Measurements from ENCODE around the gene RFC2. TPM values are rescaled to one million over a fixed set of nuclear protein-coding genes. Genes with fewer than 3 reads are reported as not detected.
"Not testable (repeated sequence)": the region's sequence is repeated elsewhere in the genome, so short reads cannot be mapped to it uniquely, and the experiment has no call there.

The RFC2 gene
- total and polyA plus RNA-seq, 2 experiments from 2014 or later = 23.1 to 33.2 TPM

DNA sequence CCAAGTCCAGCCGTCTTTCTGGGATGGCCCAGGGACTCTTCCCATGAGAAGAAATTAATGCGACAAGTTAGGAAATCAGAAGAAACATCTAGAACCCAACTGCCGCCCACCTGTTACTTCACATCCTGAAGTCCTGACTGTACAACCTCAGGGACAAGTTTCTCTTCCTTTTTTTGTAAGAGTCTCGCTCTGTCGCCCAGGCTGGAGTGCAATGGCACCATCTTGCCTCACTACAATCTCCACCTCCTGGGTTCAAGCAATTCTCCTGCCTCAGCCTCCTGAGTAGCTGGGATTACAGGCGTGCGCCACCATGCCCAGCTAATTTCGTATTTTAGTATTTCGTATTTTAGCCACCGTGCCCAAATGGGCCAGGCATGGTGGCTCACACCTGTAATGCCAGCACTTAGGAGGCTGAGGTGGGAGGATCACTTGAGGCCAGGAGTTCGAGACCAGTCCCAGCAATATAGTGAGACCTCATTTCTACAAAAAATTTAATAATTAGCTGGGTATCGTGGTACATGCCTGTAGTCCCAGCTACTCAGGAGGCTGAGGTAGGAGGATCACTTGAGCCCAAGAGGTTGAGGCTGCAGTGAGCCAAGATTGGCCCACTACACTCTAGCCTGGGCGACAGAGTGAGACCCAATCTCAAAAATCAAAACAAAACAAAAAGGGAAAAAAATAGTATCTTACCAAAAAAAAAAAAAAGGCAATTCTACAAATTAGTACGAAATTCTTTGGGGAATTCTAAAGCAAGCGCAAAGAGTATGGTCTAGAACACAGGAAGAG, 23.6 kb downstream of the RFC2 start:
- Histone ChIP-seq H3F3A (ENCODE audit: insufficient read depth) (no peaks in the 10 kb centered on the region), H3K4me2 (ENCODE audit: unreplicated experiment) (no peak overlapping the region), H3K9me2 (ENCODE audit: insufficient read depth) (no peaks in the 10 kb centered on the region), H3K27me3 (replicated peaks; ENCODE audit: insufficient read depth) (no peaks in the 10 kb centered on the region), H3K9me3 (ENCODE audit: low read depth) (no peaks in the 10 kb centered on the region), H2AFZ (no peak overlapping the region), H3K27ac (no peak overlapping the region), H3K9ac (no peak overlapping the region), H4K20me1 (ENCODE audit: insufficient read depth) (no peaks in the 10 kb centered on the region), H3K79me2 (ENCODE audit: insufficient read depth) (no peaks in the 10 kb centered on the region), H3K4me3 (no peak overlapping the region), H3K36me3 (ENCODE audit: low read depth) (peaks cover 9% of the 10 kb centered on the region; the same call in 1 of the 2 replicates), H3K4me1 (ENCODE audit: insufficient read depth) (no peaks in the 10 kb centered on the region)
- in situ Hi-C loops (cut with MboI) = loop anchor here (25.0 kb wide), 1 partner anchor 157 kb away; no protein-coding TSS in a partner anchor
- TF ChIP-seq EZH2 (IDR thresholded peaks at IDR 0.05; ENCODE audit: insufficient read depth, poor library complexity, severe bottlenecking) (no peak), EZH2phosphoT487 (IDR thresholded peaks at IDR 0.05; ENCODE audit: insufficient read depth, low read depth) (no peak)
- WGBS, 2 experiments (ENCODE audit: low coverage in 1 of 2, low lambda C conversion rate in 2 of 2, missing lambda C conversion rate in 2 of 2) = 97 to 98% methylated on average over 15 of the region's 15 CpGs
- no peak for DNase-seq

DNA sequence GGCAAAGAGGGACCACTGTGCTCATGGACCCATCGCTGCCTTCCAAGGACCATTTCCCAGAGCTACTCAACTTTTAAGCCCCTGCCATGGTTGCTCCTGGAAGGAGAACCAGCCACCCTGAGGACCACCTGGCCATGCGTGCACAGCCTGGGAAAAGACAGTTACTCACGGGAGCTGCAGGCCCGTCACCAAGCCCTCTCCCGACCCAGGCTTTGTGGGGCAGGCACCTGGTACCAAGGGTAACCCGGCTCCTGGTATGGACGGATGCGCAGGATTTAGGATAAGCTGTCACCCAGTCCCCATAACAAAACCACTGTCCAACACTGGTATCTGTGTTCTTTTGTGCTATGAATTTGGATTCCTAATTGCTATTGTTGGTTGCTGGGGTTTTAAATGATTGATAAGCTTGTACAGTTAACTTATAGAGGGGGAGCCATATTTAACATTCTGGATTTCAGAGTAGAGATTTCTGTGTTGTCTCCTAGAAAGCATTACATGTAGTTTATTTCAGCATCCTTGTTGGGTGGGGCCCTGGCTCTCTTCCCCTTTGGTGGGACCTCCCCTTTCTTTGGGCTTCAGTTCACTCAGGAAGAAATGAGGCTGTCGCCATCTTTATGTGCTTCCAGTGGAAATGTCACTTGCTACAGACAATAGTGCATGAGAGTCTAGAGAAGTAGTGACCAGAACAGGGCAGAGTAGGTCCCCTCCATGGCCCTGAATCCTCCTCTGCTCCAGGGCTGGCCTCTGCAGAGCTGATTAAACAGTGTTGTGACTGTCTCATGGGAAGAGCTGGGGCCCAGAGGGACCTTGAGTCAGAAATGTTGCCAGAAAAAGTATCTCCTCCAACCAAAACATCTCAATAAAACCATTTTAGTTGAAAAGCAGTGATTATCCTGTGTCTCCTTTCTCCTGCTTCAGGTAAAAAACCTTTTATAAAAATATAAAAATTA, 25.0 kb downstream of the RFC2 start:
- H3K4me2 ChIP-seq (ENCODE audit: unreplicated experiment) = no peak overlapping the region
- no peaks in the 10 kb centered on the region for H3K79me2 ChIP-seq (ENCODE audit: insufficient read depth)
- no peaks in the 10 kb centered on the region for H4K20me1 ChIP-seq (ENCODE audit: insufficient read depth)
- WGBS, 2 experiments (ENCODE audit: low coverage in 1 of 2, low lambda C conversion rate in 2 of 2, missing lambda C conversion rate in 2 of 2) = 90 to 93% methylated on average over 9 of the region's 9 CpGs
- H3K27ac ChIP-seq = no peak overlapping the region
- H3K9me3 ChIP-seq (ENCODE audit: low read depth) = no peaks in the 10 kb centered on the region
- no peak overlapping the region for H3K4me3 ChIP-seq
- H3K4me1 ChIP-seq (ENCODE audit: insufficient read depth) = no peaks in the 10 kb centered on the region
- peaks cover 4% of the 10 kb centered on the region; the same call in 1 of the 2 replicates for H3K36me3 ChIP-seq (ENCODE audit: low read depth)
- TF ChIP-seq EZH2 (IDR thresholded peaks at IDR 0.05; ENCODE audit: insufficient read depth, poor library complexity, severe bottlenecking) = no peak
- no peak for TF ChIP-seq EZH2phosphoT487 (IDR thresholded peaks at IDR 0.05; ENCODE audit: insufficient read depth, low read depth)
- DNase-seq = no peak
- in situ Hi-C loops (cut with MboI) = loop anchor here (25.0 kb wide), 1 partner anchor 158 kb away; no protein-coding TSS in a partner anchor
- H3K27me3 ChIP-seq (replicated peaks; ENCODE audit: insufficient read depth) = no peaks in the 10 kb centered on the region
- no peaks in the 10 kb centered on the region for H3F3A ChIP-seq (ENCODE audit: insufficient read depth)
- H3K9ac ChIP-seq = no peak overlapping the region
- no peaks in the 10 kb centered on the region for H3K9me2 ChIP-seq (ENCODE audit: insufficient read depth)
- H2AFZ ChIP-seq = no peak overlapping the region

DNA sequence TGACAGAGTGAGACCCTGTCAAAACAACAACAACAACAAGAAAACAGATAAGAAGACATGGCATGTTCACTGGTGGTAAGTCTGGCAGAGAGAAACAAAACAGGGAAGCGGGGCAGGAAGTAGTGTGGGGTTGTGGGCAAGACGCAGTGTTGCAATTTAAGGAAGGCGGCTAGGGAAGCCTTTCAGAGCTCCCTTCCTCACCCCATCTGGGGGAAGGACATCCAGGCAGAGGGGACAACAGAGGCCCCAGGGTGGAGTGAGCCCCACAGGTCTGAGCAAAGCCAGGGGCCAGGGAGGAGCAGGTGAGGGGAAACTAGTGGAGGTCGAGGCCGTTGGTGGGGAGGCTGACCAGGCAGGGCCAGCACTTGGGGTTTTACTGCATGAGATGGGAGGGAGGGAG, 27.6 kb downstream of the RFC2 start:
- in situ Hi-C loops (cut with MboI) = loop anchor here (25.0 kb wide), 1 partner anchor 161 kb away; no protein-coding TSS in a partner anchor
- Histone ChIP-seq H3K9me3 (ENCODE audit: low read depth) (no peaks in the 10 kb centered on the region), H3K79me2 (ENCODE audit: insufficient read depth) (no peaks in the 10 kb centered on the region), H2AFZ (no peak overlapping the region), H3K9ac (no peak overlapping the region), H3K36me3 (ENCODE audit: low read depth) (no peaks in the 10 kb centered on the region), H3F3A (ENCODE audit: insufficient read depth) (no peaks in the 10 kb centered on the region), H3K4me1 (ENCODE audit: insufficient read depth) (no peaks in the 10 kb centered on the region), H3K27ac (no peak overlapping the region), H3K4me2 (ENCODE audit: unreplicated experiment) (no peak overlapping the region), H3K27me3 (replicated peaks; ENCODE audit: insufficient read depth) (no peaks in the 10 kb centered on the region), H4K20me1 (ENCODE audit: insufficient read depth) (no peaks in the 10 kb centered on the region), H3K4me3 (no peak overlapping the region), H3K9me2 (ENCODE audit: insufficient read depth) (no peaks in the 10 kb centered on the region)
- WGBS, 2 experiments (ENCODE audit: low coverage in 1 of 2, low lambda C conversion rate in 2 of 2, missing lambda C conversion rate in 2 of 2) = 84 to 91% methylated on average over 5 of the region's 5 CpGs
- TF ChIP-seq EZH2phosphoT487 (IDR thresholded peaks at IDR 0.05; ENCODE audit: insufficient read depth, low read depth) = no peak
- TF ChIP-seq EZH2 (IDR thresholded peaks at IDR 0.05; ENCODE audit: insufficient read depth, poor library complexity, severe bottlenecking) = no peak
- DNase-seq = no peak

DNA sequence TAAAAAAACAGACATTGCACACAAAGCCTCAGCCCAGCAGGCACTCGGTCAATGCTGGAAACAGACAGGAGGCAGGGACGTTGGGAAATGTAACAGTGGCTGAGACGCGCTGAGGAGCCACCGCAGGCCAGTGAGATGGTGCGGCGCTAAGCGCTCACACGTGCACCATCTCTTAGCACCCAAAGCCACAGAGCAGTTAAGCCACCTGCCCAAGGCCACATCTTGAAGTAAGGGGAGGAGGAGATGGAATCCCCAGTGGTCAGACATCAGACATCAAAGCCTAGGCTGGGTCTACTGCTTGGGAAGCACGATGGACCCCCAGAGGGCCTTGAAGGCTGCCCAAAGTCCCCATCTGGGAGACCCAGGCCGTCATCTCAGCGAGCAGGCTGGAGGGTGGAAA, 28.8 kb downstream of the RFC2 start:
- Histone ChIP-seq H3K4me1 (ENCODE audit: insufficient read depth) (no peaks in the 10 kb centered on the region), H4K20me1 (ENCODE audit: insufficient read depth) (no peaks in the 10 kb centered on the region), H3K4me3 (no peak overlapping the region), H3F3A (ENCODE audit: insufficient read depth) (no peaks in the 10 kb centered on the region), H3K36me3 (ENCODE audit: low read depth) (no peaks in the 10 kb centered on the region), H3K9me3 (ENCODE audit: low read depth) (no peaks in the 10 kb centered on the region), H3K27me3 (replicated peaks; ENCODE audit: insufficient read depth) (no peaks in the 10 kb centered on the region), H3K9ac (no peak overlapping the region), H3K4me2 (ENCODE audit: unreplicated experiment) (no peak overlapping the region), H3K27ac (no peak overlapping the region), H3K79me2 (ENCODE audit: insufficient read depth) (no peaks in the 10 kb centered on the region), H2AFZ (no peak overlapping the region), H3K9me2 (ENCODE audit: insufficient read depth) (no peaks in the 10 kb centered on the region)
- DNase-seq = no peak
- WGBS, 2 experiments (ENCODE audit: low coverage in 1 of 2, low lambda C conversion rate in 2 of 2, missing lambda C conversion rate in 2 of 2) = 90% methylated on average over 12 of the region's 12 CpGs
- TF ChIP-seq EZH2 (IDR thresholded peaks at IDR 0.05; ENCODE audit: insufficient read depth, poor library complexity, severe bottlenecking) = no peak
- TF ChIP-seq EZH2phosphoT487 (IDR thresholded peaks at IDR 0.05; ENCODE audit: insufficient read depth, low read depth) = no peak
- in situ Hi-C loops (cut with MboI) = loop anchor here (25.0 kb wide), 1 partner anchor 162 kb away; no protein-coding TSS in a partner anchor

GRCh38 chr7:74224907-74225306, 29.3 kb downstream of the RFC2 start:
- H3K27me3 ChIP-seq (replicated peaks; ENCODE audit: insufficient read depth); H3K36me3 ChIP-seq (ENCODE audit: low read depth); H3K27ac ChIP-seq; H3K4me2 ChIP-seq (ENCODE audit: unreplicated experiment); H4K20me1 ChIP-seq (ENCODE audit: insufficient read depth); H3K9me2 ChIP-seq (ENCODE audit: insufficient read depth); H3K4me1 ChIP-seq (ENCODE audit: insufficient read depth); H3F3A ChIP-seq (ENCODE audit: insufficient read depth); H3K9ac ChIP-seq; H2AFZ ChIP-seq; DNase-seq; H3K79me2 ChIP-seq (ENCODE audit: insufficient read depth); H3K4me3 ChIP-seq; H3K9me3 ChIP-seq (ENCODE audit: low read depth): not testable (repeated sequence)
- in situ Hi-C loops (cut with MboI) = loop anchor here (25.0 kb wide), 1 partner anchor 162 kb away; no protein-coding TSS in a partner anchor
- 94 to 96% methylated on average over 13 of the region's 13 CpGs for WGBS, 2 experiments (ENCODE audit: low coverage in 1 of 2, low lambda C conversion rate in 2 of 2, missing lambda C conversion rate in 2 of 2)

Data from GM23248 (cell line).